ENCODE measurements around the gene AHCYL2. TPM values are rescaled to one million over a fixed set of nuclear protein-coding genes. Genes with fewer than 3 reads are reported as not detected.
"Not testable (repeated sequence)": the region's sequence is repeated elsewhere in the genome, so short reads cannot be mapped to it uniquely, and the experiment has no call there.

AHCYL2 gene
- total RNA-seq, 2 donors from 2014 or later, result 30.8 to 31.4 TPM

DNA sequence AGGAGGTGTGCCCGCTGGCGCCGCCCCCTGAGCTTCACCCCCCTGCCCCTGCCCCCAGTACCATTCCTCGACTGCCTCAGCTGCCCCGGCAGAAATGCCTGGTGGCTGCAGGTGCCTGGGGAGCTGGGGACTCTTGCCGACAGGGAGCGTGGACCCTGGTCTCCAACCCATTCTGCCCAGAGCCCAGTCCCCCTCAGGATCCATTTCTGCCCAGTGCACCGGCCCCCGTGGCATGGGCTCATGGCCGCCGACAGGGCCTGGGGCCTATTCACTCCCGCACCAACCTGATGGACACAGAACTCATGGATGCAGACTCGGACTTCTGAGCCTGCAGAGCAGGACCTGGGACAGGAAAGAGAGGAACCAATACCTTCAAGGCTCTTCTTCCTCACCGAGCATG, 12.7 kb upstream of the AHCYL2 start:
- Histone ChIP-seq H3K9me3 (ENCODE audit: control insufficient read depth, low read length) (no peaks in the 10 kb centered on the region), H3K36me3 (ENCODE audit: control insufficient read depth, insufficient read depth, low read length) (peaks cover 39% of the 10 kb centered on the region), H3K4me1 (ENCODE audit: control insufficient read depth, insufficient read depth, low read length) (no peaks in the 10 kb centered on the region), H3K27ac (ENCODE audit: low read depth, low read length) (no peak overlapping the region), H3K9ac (ENCODE audit: extremely low read depth, low read length, poor library complexity, severe bottlenecking) (no peak overlapping the region), H3K27me3 (ENCODE audit: control insufficient read depth, insufficient read depth, low read length, poor library complexity, severe bottlenecking) (no peaks in the 10 kb centered on the region), H3K4me3 (ENCODE audit: low read length) (no peak overlapping the region)
- TF ChIP-seq, protein P1, sequence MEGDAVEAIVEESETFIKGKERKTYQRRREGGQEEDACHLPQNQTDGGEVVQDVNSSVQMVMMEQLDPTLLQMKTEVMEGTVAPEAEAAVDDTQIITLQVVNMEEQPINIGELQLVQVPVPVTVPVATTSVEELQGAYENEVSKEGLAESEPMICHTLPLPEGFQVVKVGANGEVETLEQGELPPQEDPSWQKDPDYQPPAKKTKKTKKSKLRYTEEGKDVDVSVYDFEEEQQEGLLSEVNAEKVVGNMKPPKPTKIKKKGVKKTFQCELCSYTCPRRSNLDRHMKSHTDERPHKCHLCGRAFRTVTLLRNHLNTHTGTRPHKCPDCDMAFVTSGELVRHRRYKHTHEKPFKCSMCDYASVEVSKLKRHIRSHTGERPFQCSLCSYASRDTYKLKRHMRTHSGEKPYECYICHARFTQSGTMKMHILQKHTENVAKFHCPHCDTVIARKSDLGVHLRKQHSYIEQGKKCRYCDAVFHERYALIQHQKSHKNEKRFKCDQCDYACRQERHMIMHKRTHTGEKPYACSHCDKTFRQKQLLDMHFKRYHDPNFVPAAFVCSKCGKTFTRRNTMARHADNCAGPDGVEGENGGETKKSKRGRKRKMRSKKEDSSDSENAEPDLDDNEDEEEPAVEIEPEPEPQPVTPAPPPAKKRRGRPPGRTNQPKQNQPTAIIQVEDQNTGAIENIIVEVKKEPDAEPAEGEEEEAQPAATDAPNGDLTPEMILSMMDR (conservative IDR thresholded peaks at IDR 0.05), result no peak
- no peak overlapping the region for H3K4me3 Mint-ChIP-seq
- H3K36me3 Mint-ChIP-seq (ENCODE audit: low read depth), result peaks cover 59% of the 10 kb centered on the region
- H3K27ac Mint-ChIP-seq, result no peak overlapping the region
- H3K27me3 Mint-ChIP-seq (ENCODE audit: insufficient read depth), result no peaks in the 10 kb centered on the region
- WGBS, 2 experiments (ENCODE audit: insufficient coverage in 1 of 2, insufficient read length in 1 of 2), result 96 to 97% methylated on average over 10 to 13 of the region's 14 CpGs
- H3K9me3 Mint-ChIP-seq, result peaks cover 32% of the 10 kb centered on the region
- no peaks in the 10 kb centered on the region for H3K4me1 Mint-ChIP-seq
- no peak for DNase-seq

DNA sequence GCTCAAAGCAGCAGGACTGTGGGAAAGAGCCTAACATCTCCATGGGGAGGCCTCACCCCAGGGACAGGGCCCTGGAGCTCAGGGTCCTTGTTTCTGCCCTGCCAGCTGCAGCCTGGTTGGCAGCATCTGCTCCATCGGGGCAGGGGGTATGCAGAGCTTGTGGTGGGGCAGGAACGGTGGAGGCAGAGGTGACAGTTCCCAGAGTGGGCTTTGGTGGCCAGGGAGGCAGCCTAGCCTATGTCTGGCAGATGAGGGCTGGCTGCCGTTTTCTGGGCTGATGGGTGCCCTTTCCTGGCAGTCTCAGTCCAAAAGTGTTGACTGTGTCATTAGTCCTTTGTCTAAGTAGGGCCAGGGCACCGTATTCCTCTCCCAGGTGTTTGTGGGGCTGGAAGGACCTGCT, 12.2 kb upstream of the AHCYL2 start:
- Mint-ChIP-seq H3K9me3 (peaks cover 34% of the 10 kb centered on the region), H3K4me3 (no peak overlapping the region), H3K27ac (no peak overlapping the region), H3K36me3 (ENCODE audit: low read depth) (peaks cover 55% of the 10 kb centered on the region), H3K27me3 (ENCODE audit: insufficient read depth) (no peaks in the 10 kb centered on the region), H3K4me1 (no peaks in the 10 kb centered on the region)
- TF ChIP-seq, protein P1 (conservative IDR thresholded peaks at IDR 0.05), result no peak
- WGBS, 2 experiments (ENCODE audit: insufficient coverage in 1 of 2, insufficient read length in 1 of 2), result 90 to 96% methylated on average over 3 to 4 of the region's 4 CpGs
- no peak overlapping the region for H3K27ac ChIP-seq (ENCODE audit: low read depth, low read length)
- no peak overlapping the region for H3K9ac ChIP-seq (ENCODE audit: extremely low read depth, low read length, poor library complexity, severe bottlenecking)
- H3K27me3 ChIP-seq (ENCODE audit: control insufficient read depth, insufficient read depth, low read length, poor library complexity, severe bottlenecking), result no peaks in the 10 kb centered on the region
- H3K36me3 ChIP-seq (ENCODE audit: control insufficient read depth, insufficient read depth, low read length), result peaks cover 35% of the 10 kb centered on the region
- no peak for DNase-seq
- no peak overlapping the region for H3K4me3 ChIP-seq (ENCODE audit: low read length)
- H3K4me1 ChIP-seq (ENCODE audit: control insufficient read depth, insufficient read depth, low read length), result no peaks in the 10 kb centered on the region
- H3K9me3 ChIP-seq (ENCODE audit: control insufficient read depth, low read length), result no peaks in the 10 kb centered on the region

DNA sequence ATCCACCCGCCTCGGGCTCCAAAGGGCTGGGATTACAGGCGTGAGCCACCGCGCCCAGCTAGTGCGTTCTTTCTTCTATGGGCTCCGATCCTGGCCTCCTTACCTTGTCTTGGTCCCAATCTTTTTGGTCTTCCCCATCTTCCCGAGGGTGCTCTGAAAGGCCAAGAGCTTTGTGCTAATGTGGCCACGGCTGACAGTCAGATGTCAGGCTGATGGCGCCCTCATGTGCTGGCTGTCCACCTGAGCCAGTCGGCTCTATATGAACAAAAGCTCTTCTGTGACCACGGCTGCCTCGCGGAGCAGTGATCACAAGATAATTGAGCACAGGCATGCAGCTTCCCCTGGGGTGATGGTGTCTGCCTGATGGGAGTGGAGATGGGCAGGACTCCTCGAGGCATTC, 11.0 kb upstream of the AHCYL2 start:
- H3K9me3 ChIP-seq (ENCODE audit: control insufficient read depth, low read length), result no peaks in the 10 kb centered on the region
- no peak overlapping the region for H3K4me3 ChIP-seq (ENCODE audit: low read length)
- no peaks in the 10 kb centered on the region for H3K27me3 Mint-ChIP-seq (ENCODE audit: insufficient read depth)
- H3K27ac ChIP-seq (ENCODE audit: low read depth, low read length), result no peak overlapping the region
- H3K9me3 Mint-ChIP-seq, result peaks cover 38% of the 10 kb centered on the region
- H3K9ac ChIP-seq (ENCODE audit: extremely low read depth, low read length, poor library complexity, severe bottlenecking), result no peak overlapping the region
- H3K27ac Mint-ChIP-seq, result no peak overlapping the region
- TF ChIP-seq, protein P1 (conservative IDR thresholded peaks at IDR 0.05), result peak; percentile 53
- H3K4me1 ChIP-seq (ENCODE audit: control insufficient read depth, insufficient read depth, low read length), result no peaks in the 10 kb centered on the region
- H3K4me3 Mint-ChIP-seq, result no peak overlapping the region
- peaks cover 50% of the 10 kb centered on the region for H3K36me3 Mint-ChIP-seq (ENCODE audit: low read depth)
- peak; percentile 81 for DNase-seq
- H3K4me1 Mint-ChIP-seq, result no peaks in the 10 kb centered on the region
- no peaks in the 10 kb centered on the region for H3K27me3 ChIP-seq (ENCODE audit: control insufficient read depth, insufficient read depth, low read length, poor library complexity, severe bottlenecking)
- 88 to 90% methylated on average over 14 to 15 of the region's 15 CpGs for WGBS, 2 experiments (ENCODE audit: insufficient coverage in 1 of 2, insufficient read length in 1 of 2)
- H3K36me3 ChIP-seq (ENCODE audit: control insufficient read depth, insufficient read depth, low read length), result peaks cover 28% of the 10 kb centered on the region

DNA sequence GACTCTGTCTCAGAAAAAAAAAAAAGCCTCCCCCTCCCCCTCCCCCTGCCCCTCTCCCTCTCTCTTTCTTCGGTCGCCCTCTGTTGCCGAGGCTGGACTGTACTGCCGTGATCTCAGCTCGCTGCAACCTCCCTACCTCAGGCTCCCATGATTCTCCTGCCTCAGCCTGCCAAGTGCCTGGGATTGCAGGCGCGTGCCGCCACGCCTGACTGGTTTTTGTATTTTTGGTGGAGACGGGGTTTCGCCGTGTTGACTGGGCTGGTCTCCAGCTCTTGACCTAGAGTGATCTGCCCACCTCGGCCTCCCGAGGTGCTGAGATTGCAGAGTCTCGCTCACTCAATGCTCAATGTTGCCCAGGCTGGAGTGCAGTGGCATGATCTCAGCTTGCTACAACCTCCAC, 9.1 kb upstream of the AHCYL2 start:
- H3K9ac ChIP-seq (ENCODE audit: extremely low read depth, low read length, poor library complexity, severe bottlenecking); H3K27me3 ChIP-seq (ENCODE audit: control insufficient read depth, insufficient read depth, low read length, poor library complexity, severe bottlenecking); H3K27ac Mint-ChIP-seq; H3K9me3 ChIP-seq (ENCODE audit: control insufficient read depth, low read length); DNase-seq; H3K4me3 ChIP-seq (ENCODE audit: low read length); H3K4me1 ChIP-seq (ENCODE audit: control insufficient read depth, insufficient read depth, low read length); H3K4me3 Mint-ChIP-seq; H3K27me3 Mint-ChIP-seq (ENCODE audit: insufficient read depth); H3K27ac ChIP-seq (ENCODE audit: low read depth, low read length); H3K4me1 Mint-ChIP-seq: not testable (repeated sequence)
- Mint-ChIP-seq H3K36me3 (ENCODE audit: low read depth) (peaks cover 39% of the 10 kb centered on the region), H3K9me3 (peaks cover 38% of the 10 kb centered on the region)
- H3K36me3 ChIP-seq (ENCODE audit: control insufficient read depth, insufficient read depth, low read length), result peaks cover 15% of the 10 kb centered on the region
- WGBS, 2 experiments (ENCODE audit: insufficient coverage in 1 of 2, insufficient read length in 1 of 2), result 94 to 99% methylated on average over 10 to 15 of the region's 15 CpGs

GRCh38 chr7:129216101-129216715, 8.6 kb upstream of the AHCYL2 start:
- 94 to 95% methylated on average over 13 to 34 of the region's 34 CpGs for WGBS, 2 experiments (ENCODE audit: insufficient coverage in 1 of 2, insufficient read length in 1 of 2)
- H3K4me1 Mint-ChIP-seq; H3K4me3 Mint-ChIP-seq; H3K9me3 ChIP-seq (ENCODE audit: control insufficient read depth, low read length); H3K27ac ChIP-seq (ENCODE audit: low read depth, low read length); H3K4me1 ChIP-seq (ENCODE audit: control insufficient read depth, insufficient read depth, low read length); H3K27me3 Mint-ChIP-seq (ENCODE audit: insufficient read depth); H3K4me3 ChIP-seq (ENCODE audit: low read length); H3K27me3 ChIP-seq (ENCODE audit: control insufficient read depth, insufficient read depth, low read length, poor library complexity, severe bottlenecking); H3K27ac Mint-ChIP-seq; DNase-seq; H3K9ac ChIP-seq (ENCODE audit: extremely low read depth, low read length, poor library complexity, severe bottlenecking): not testable (repeated sequence)
- peaks cover 35% of the 10 kb centered on the region for H3K36me3 Mint-ChIP-seq (ENCODE audit: low read depth)
- H3K36me3 ChIP-seq (ENCODE audit: control insufficient read depth, insufficient read depth, low read length), result peaks cover 10% of the 10 kb centered on the region
- H3K9me3 Mint-ChIP-seq, result peaks cover 38% of the 10 kb centered on the region

All from endodermal cell (in vitro differentiated cells).